DMS153 (cell line): ENCODE data around the gene MSH6.

ENCODE experiments used
- DNase-seq: peaks from one replicate; lab custom pipeline; 2025; lab: John Stamatoyannopoulos, UW

MSH6 gene

DNA sequence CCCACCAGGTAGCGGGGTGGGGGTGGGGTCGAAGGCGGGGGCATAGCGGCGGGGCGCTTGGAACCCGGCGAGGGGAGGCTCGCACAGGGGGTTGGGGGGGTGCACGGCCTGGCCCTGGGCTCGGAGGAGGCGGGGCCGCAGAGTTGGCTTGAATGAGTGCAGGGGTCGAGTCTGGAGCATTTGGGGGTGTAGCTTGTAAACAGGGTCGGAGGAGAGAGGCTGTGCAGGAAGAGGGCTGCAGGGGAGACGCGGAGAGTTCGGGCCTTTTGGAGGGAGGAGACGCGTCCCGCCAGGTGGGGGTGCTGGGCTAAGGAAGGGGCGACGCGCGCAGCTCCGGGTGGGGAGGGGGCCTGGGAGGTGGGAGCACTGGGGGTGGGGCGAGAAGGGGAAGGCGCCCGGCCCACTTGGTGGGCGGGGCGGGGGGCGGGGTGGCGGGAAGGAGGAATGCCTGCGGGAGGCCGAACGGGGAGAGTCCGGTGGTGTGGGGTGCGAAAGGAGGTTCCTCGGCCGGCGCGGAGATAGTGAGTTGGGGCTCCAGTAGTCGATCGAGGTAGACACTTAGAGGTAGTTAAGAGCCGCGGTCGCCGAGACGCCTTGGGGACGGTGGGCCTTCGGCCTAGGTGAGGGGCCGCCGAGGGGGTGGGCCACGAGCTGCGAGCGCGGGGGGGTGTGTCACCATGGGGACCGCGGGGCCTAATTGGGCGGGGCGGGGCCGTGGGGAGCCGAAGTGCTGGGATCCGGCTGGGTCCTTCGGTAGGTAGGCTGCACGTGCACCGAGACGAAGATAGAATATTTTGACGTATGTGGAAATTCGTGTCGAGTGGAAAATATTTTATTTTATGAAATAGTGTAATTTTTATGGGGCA lies 774 bp downstream of the MSH6 start:
- peak; percentile 27 for DNase-seq

DNA sequence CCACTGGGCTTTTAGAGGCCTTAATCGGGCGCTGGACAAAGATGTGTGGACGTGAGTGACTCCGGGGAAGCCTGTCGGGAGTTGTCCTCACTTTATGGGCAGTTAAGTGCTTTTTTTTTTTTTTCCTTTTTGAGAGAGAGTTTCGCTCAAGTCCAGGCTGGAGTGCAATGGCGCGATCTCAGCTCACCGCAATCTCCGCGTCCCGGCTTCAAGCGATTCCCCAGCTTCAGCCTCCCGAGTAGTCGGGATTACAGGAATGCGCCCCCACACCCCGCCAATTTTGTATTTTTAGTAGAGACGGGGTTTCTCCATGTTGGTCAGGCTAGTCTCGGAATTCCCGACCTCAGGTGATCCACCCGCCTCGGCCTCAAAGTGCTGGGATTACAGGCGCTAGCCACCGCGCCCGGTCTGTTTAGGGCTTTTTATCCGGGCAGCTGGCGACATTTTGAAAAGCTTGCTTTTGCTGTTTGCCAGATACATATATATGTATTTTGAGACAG lies 1.5 kb downstream of the MSH6 start:
- no peak for DNase-seq

DNA sequence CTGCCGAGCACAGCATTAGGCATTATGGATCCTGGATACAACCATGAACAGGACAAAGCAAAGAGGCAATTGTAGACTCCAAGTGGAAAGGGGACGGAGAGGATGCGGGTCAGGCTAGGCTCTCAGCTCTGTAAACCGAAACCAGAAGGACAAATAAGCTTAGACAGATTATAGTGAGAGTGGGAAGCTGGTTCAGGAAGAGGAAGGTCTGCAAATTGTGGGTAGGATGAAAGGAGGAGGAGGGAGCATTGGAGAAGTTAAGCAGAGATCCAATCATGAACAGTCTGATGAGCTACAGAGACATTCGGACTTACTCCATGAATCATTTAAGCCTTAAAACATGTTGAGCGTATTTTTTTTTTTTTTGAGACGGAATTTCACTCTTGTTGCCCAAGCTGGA lies 3.0 kb downstream of the MSH6 start:
- no peak for DNase-seq

DNA sequence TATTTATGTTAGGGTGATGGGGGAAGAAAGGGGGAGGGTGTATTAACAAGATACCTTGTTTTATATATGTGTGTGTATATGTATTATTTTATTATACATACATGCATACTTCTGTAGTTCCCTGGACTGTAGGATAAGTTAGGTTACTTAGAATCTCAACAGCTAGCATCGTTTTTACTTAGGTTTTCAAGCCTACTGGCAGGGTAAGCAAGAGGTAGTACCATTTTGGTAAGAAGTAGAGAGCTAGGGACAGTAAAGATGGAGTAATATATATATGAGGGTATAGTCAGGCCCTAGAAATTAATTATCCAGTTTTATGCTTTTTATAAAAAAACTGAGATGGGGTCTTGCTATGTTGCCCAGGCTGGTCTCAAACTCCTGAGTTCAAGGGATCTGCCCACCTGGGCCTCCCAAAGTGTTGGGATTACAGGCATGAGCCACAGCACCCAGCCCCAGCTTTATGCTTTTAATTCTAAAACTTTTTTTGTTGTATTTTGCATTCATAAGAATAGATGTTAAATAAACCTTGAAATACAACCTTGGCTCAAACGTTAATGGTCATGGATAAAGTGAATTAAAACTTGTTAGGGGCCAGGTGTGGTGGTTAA lies 13.2 kb downstream of the MSH6 start:
- no peak for DNase-seq

DNA sequence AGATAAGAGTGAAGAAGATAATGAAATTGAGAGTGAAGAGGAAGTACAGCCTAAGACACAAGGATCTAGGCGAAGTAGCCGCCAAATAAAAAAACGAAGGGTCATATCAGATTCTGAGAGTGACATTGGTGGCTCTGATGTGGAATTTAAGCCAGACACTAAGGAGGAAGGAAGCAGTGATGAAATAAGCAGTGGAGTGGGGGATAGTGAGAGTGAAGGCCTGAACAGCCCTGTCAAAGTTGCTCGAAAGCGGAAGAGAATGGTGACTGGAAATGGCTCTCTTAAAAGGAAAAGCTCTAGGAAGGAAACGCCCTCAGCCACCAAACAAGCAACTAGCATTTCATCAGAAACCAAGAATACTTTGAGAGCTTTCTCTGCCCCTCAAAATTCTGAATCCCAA lies 15.7 kb downstream of the MSH6 start:
- no peak for DNase-seq

DNA sequence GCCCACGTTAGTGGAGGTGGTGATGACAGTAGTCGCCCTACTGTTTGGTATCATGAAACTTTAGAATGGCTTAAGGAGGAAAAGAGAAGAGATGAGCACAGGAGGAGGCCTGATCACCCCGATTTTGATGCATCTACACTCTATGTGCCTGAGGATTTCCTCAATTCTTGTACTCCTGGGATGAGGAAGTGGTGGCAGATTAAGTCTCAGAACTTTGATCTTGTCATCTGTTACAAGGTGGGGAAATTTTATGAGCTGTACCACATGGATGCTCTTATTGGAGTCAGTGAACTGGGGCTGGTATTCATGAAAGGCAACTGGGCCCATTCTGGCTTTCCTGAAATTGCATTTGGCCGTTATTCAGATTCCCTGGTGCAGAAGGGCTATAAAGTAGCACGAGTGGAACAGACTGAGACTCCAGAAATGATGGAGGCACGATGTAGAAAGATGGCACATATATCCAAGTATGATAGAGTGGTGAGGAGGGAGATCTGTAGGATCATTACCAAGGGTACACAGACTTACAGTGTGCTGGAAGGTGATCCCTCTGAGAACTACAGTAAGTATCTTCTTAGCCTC lies 16.2 kb downstream of the MSH6 start:
- DNase-seq = no peak

DNA sequence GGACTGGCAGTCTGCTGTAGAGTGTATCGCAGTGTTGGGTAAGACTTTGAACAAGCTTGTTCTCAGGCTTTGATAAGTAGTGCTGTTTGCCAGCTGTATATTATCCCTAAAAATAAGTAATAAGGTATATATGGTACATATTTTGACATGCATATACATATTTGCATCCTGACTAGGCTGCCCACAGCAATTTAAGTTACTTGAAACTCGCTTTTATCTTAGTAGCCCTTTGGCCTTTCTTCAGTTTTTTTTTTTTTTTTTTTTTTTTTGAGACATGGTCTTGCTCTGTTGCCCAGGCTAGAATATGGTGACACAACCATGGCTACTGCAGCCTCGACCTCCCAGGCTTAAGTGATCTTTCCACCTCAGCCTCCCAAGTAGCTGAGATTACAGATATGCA lies 18.2 kb downstream of the MSH6 start:
- no peak for DNase-seq

DNA sequence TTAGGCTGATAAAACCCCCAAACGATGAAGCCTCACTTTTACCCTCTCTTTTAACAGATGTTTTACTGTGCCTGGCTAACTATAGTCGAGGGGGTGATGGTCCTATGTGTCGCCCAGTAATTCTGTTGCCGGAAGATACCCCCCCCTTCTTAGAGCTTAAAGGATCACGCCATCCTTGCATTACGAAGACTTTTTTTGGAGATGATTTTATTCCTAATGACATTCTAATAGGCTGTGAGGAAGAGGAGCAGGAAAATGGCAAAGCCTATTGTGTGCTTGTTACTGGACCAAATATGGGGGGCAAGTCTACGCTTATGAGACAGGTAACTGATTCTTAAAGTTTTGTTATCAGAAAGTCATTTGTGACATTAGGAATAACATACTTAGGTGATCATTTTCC lies 20.4 kb downstream of the MSH6 start:
- no peak for DNase-seq

DNA sequence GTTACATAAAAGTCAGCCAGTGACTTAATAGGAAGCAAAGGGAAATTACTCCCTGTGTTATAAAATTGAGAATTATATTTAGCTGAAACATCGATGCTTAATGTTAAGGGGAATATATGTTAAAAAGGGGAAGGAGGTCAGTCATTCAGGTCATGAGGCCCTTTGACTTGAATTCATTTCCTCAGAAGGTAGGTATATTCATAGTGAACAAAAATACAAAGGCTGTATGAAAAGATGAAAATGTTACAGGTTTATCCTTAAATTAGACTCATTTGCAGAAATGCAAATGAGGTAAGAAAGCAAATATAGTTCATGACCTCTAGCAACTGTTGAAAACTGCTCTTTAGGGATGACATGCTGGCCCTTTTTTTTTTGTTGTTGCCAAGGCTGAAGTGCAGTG lies 20.8 kb downstream of the MSH6 start:
- DNase-seq = no peak

DNA sequence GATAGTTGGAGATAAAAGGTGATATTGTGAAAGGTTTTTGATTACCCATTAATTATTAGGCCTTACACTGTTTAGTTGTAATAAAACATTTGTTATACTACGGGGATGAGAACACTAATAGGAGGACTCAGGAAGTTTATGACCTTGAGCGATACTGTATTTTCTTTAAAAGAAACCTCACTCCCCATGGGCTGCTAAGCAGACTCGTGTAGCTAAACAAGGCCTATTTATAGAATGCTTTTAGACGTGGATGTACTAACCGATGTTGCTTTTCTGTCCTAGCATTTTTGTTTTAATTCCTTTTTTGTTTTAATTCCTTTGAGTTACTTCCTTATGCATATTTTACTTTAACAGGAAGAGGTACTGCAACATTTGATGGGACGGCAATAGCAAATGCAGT lies 22.9 kb downstream of the MSH6 start:
- DNase-seq = no peak

DNA sequence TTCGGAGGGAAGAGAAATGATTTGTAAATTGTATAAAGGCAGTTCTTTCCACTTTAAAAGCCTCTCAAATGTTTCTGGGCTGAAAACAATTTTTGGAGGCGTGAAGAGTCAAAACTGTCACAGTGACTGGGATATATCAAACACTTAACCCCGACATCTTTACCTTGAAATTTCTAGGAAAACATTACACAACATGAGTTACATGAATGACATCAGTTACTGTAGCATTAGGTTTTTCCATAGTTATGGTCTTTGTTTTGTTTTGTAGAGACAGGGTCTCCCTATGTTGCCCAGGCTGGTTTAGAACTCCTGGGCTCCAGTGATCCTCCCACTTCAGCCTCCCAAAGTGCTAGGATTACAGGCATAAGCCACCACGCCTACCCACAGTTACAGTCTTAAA lies 25.7 kb downstream of the MSH6 start:
- DNase-seq = no peak

DNA sequence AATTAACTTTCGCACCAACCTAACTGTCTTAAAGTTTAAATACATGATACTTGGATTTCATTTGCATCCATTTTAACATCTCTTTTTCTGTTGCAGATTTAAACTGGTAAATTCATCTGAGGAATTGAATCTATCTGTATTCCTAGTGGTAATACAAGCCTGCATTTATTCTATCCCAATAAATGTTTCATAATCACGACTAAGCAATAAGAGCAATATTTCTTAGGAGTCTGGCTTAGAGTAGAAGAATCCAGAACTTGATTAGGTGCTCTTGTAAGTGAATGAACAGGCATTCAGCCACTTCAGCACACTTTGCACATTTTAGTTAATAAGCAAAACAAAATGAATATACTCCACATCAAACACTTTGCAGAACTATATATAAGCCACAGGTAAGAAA lies 27.0 kb downstream of the MSH6 start:
- no peak for DNase-seq

DNA sequence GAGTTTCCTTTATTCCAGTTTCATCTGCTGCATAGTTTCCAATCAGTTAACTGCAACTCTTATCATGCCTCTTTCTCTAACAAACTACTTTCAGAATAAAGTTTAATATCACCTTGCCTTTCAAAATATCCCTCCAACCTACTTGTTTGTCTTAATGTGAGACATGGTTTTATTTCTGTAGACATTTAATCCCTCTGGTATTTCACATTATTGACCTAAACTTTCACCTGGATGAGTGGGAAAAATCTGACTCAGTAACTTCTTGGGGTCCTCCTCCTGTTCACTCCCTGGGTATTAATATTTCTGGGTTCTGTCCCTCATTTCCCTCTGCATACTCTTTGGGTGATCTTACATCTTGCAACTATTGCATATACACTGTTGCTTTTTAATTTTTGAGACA lies 27.9 kb downstream of the MSH6 start:
- no peak for DNase-seq

DNA sequence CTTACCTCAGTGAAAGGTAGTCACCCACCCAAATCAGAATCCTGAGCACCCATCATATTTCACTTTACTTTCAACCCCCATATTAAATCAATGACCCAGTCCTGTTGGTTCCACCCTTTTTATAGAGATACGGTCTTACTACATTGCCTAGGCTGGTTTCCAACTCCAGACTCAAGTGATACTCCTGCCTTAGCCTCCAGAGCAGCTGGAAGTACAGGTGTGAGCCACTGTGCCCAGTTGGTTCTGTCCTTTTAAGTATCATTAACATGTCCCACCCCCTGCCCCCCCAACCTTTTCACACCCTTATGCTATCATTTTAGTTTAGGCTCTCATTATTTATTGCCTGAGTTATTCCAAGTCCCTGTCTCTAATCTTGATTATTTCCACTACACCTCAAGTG lies 28.7 kb downstream of the MSH6 start:
- no peak for DNase-seq

DNA sequence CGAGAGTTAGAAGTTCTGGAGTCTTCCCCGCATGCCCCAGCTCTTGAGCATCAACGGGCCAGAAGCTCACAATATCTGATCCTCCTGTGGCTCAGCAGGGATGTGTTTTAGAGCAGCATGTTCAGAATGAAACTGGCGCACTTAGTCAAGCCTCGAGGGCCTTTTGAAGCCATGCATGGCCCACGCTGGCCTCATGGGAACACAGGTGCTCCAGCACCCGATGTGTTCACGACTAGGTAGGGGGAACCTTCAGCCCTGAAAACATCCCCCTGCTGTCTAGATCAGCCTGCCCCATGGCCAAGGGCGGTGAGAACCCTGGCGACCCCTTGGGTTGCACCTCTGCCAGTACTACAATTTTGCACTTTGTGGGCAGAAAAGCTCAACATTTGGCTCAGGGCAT lies 32.8 kb downstream of the MSH6 start:
- no peak for DNase-seq

DNA sequence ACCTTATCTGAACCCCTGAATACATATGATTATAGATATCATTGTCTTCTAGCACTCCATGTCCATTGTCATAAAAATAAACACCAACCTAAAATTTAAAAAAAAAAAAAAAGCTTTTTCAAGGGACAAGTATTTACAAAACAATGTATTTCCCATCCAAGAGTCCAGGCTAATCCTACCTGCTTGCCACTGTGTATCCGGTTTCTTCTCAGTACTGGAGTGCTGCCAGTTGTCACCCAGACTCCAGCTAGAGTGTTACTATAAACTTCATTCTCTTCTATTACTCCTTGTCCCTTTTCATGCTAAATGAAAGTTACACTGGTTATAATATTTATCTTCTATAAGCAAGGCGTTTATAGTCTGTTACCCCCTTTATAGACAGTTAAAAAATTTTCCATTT lies 35.8 kb downstream of the MSH6 start:
- no peak for DNase-seq

DNA sequence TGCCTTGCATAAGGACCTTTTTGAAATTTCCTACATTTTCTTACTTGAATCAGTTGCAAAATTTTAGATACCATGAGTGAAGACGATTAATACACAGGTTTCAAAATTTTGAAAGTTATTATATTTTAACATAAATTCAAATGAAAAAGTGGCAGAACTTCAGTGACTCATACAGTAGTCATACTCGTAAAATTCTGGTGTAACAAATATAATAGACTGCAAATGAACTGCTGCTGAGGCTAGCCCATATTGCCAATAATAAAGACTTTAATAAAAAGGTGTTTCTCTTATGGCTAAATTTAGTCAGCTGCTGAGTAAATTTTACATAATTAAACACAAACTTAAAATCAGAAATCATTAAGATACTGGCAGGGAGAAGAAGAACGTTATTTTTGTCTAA lies 36.9 kb downstream of the MSH6 start:
- DNase-seq = no peak

DNA sequence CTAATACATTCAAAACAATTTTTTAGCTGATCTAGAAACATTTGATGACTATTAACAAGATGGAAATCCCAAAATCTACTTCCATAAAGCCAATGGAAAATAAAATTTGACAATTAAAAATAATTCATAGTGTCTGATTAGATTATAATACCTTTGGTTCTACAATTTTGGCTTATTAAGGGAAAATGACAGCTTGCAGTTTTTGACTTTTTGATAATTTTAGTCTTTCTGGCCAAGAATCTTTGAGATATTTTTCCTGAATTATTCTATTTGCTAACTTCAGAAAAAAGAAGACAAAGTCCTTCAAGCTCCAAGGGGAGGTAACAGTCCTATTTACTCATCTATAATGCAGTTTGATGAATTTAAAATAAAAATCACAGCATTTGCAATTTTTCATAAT lies 39.6 kb downstream of the MSH6 start:
- DNase-seq = no peak

DNA sequence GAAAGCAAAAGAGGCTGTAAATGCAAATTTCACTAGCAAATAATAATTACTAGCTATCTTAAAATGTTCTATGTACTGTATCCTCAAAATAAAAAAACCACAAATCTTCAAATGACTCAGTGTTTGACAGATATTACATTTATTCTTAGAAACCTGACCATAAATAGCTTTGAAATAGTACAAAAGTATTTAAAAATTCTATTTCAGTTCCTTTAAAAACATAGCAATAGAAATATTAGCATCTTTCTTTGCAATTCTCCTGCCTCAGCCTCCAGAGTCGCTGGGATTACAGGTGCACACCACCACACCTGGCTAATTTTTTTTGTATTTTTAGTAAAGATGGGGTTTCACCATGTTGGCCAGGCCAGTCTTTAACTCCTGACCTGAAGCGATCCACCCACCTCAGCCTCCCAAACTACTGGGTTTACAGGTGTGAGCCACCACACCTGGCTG lies 50.6 kb downstream of the MSH6 start:
- no peak for DNase-seq

DNA sequence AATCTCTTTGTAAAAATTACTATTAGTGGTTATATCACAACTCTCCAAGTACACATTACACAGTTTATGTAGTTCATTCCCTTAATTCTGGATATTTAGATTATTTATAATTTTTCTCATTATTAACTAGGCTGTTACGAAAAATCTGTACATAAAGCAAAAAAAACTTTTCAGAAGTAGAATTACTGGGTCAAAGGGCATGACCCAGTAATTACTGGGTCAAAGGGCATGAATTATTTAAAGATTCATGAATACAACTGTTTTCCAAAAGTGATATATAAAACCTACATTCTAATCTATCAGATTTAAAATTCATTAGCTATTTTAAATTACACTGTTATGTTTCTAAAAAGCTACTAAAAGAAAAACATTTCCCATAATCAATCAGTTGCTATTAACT lies 55.3 kb downstream of the MSH6 start:
- no peak for DNase-seq

DNA sequence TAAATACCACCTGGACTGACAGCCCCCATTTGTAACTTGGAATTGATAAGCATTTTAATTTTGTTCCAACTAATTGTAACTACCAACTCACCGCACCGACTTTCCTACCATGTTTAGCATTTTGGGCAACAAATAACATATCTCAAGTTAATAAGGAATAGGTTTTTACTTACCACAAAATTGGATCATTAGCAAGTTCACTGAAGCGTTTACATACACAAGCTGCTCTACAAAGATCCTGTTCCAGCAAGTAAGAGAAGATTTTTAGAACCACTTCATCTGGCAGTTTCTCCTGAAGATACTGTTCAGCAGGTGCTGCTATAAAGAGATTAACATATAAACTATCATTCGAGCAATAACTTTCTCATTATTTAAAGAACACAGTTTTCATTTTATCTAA lies 55.7 kb downstream of the MSH6 start:
- no peak for DNase-seq

DNA sequence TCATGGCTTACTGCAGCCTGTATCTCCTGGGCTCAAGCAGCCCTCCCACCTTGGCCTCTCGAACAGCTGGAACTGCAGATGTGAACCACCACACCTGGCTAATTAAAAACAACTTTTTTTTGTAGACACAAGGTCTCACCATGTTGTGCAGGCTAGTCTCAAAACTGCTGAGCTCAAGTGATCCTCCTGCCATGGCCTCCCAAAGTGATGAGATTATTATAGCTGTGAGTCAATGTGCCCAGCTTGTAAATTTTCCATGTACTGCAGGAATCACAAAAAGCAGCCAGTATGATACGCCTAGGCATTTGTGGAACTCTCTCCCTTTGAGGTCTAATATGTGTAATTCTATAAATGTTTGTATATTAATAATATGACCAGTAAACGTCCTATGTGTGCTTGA lies 59.9 kb downstream of the MSH6 start:
- no peak for DNase-seq

DNA sequence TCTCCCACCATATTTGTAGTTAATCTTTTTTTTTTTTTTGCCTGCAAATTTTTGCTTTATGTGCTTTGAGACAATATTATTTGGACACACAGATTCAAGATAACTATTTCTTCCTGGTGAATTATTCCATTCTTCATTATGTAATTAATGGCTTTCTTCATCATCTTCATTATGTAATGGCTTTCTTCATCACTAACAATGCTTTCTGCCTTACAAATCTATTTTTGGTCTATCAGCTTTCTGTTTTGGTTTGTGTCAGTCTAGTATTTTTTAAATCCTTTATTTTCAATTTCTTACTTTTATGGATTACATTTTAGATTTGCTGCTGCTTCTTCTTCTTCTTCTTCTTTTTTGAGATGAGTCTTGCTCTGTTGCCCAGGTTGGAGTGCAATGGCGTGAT lies 60.5 kb downstream of the MSH6 start:
- DNase-seq = no peak
